SK-N-SH treated with all-trans-retinoic acid at 6 μM for 48 hours (cell line): Measurements from ENCODE around the gene CALCOCO1.

ENCODE experiments used
- ARNTL ChIP-seq: fragments of 450-650 bp; formaldehyde crosslinking; IDR thresholded peaks from 2 replicates; pipeline ENCODE4 v1.5.0; 2020; ENCODE audit warnings: low read depth, mild to moderate bottlenecking, moderate library complexity, borderline replicate concordance
- CREB5 ChIP-seq: fragments of 250-450 bp; sonication (Bioruptor Pico); IDR thresholded peaks from 2 replicates; pipeline ENCODE4 v1.5.1; 2020; ENCODE audit warnings: low read depth, mild to moderate bottlenecking, moderate library complexity
- PATZ1 ChIP-seq: fragments of 250-450 bp; sonication (Bioruptor Pico); IDR thresholded peaks from 2 replicates; pipeline ENCODE4 v1.8.0; 2020; ENCODE audit warnings: mild to moderate bottlenecking, moderate library complexity, borderline replicate concordance
- POU6F1 ChIP-seq: fragments of 250-450 bp; sonication (Bioruptor Pico); IDR thresholded peaks from 2 replicates; pipeline ENCODE4 v1.8.0; 2021; ENCODE audit warnings: low read depth, mild to moderate bottlenecking, moderate library complexity, borderline replicate concordance
- TCF4 ChIP-seq: fragments of 250-450 bp; sonication (Bioruptor Pico); IDR thresholded peaks from 2 replicates; pipeline ENCODE4 v1.8.0; 2021; ENCODE audit warnings: mild to moderate bottlenecking, moderate library complexity, borderline replicate concordance
- ZFP3 ChIP-seq: fragments of 250-450 bp; sonication (Bioruptor Pico); IDR thresholded peaks from 2 replicates; pipeline ENCODE4 v1.5.0; 2020; ENCODE audit warnings: mild to moderate bottlenecking, moderate library complexity
- ZNF8 ChIP-seq: fragments of 450-650 bp; formaldehyde crosslinking; IDR thresholded peaks from 2 replicates; pipeline ENCODE4 v1.5.0; 2020; ENCODE audit warnings: mild to moderate bottlenecking, moderate library complexity

- TF ChIP-seq ARNTL (CRISPR knock-in tag) (no peak), ZFP3 (CRISPR knock-in tag) (no peak), CREB5 (no peak), PATZ1 (CRISPR knock-in tag) (no peak), POU6F1 (CRISPR knock-in tag) (no peak), ZNF8 (CRISPR knock-in tag) (no peak), TCF4 (CRISPR knock-in tag) (no peak)
Measured at GRCh38 chr12:53713516-53713915, 13.7 kb downstream of the CALCOCO1 start.
